Measurements from ENCODE around the gene GLUD2.

Gene GLUD2

GRCh38 chrX:121011254-121011653, 36.2 kb upstream of the GLUD2 start:
- no peak for TF ChIP-seq CTCF (conservative IDR thresholded peaks at IDR 0.05; ENCODE audit: control insufficient read depth, insufficient read depth, low read depth, low read length)
- no peak overlapping the region for H3K4me3 ChIP-seq (ENCODE audit: control insufficient read depth, low read depth, low read length)

GRCh38 chrX:121013897-121014455, 33.4 kb upstream of the GLUD2 start:
- no peak overlapping the region for H3K4me3 ChIP-seq (ENCODE audit: control insufficient read depth, low read depth, low read length)
- no peak for TF ChIP-seq CTCF (conservative IDR thresholded peaks at IDR 0.05; ENCODE audit: control insufficient read depth, insufficient read depth, low read depth, low read length)
- no peak for DNase-seq (ENCODE audit: low read depth)

More at GRCh38 chrX:121011254-121011653, 36.2 kb upstream of the GLUD2 start:
- no peak for DNase-seq (ENCODE audit: low read depth)

- DNase-seq (ENCODE audit: low read depth): no peak
- no peak overlapping the region for H3K4me3 ChIP-seq (ENCODE audit: control insufficient read depth, low read depth, low read length)
- TF ChIP-seq CTCF (conservative IDR thresholded peaks at IDR 0.05; ENCODE audit: control insufficient read depth, insufficient read depth, low read depth, low read length): no peak
Measured at GRCh38 chrX:121014826-121015225, 32.6 kb upstream of the GLUD2 start.

GRCh38 chrX:121028419-121028818, 19.0 kb upstream of the GLUD2 start:
- H3K4me3 ChIP-seq (ENCODE audit: control insufficient read depth, low read depth, low read length): no peak overlapping the region
- no peak for TF ChIP-seq CTCF (conservative IDR thresholded peaks at IDR 0.05; ENCODE audit: control insufficient read depth, insufficient read depth, low read depth, low read length)
- no peak for DNase-seq (ENCODE audit: low read depth)

GRCh38 chrX:121030083-121030482, 17.3 kb upstream of the GLUD2 start:
- no peak for DNase-seq (ENCODE audit: low read depth)
- TF ChIP-seq CTCF (conservative IDR thresholded peaks at IDR 0.05; ENCODE audit: control insufficient read depth, insufficient read depth, low read depth, low read length): no peak
- no peak overlapping the region for H3K4me3 ChIP-seq (ENCODE audit: control insufficient read depth, low read depth, low read length)

GRCh38 chrX:121032531-121032930, 14.9 kb upstream of the GLUD2 start:
- no peak overlapping the region for H3K4me3 ChIP-seq (ENCODE audit: control insufficient read depth, low read depth, low read length)
- TF ChIP-seq CTCF (conservative IDR thresholded peaks at IDR 0.05; ENCODE audit: control insufficient read depth, insufficient read depth, low read depth, low read length): no peak
- DNase-seq (ENCODE audit: low read depth): no peak

- no peak overlapping the region for H3K4me3 ChIP-seq (ENCODE audit: control insufficient read depth, low read depth, low read length)
- TF ChIP-seq CTCF (conservative IDR thresholded peaks at IDR 0.05; ENCODE audit: control insufficient read depth, insufficient read depth, low read depth, low read length): no peak
- DNase-seq (ENCODE audit: low read depth): no peak
Measured at GRCh38 chrX:121036137-121036536, 11.3 kb upstream of the GLUD2 start.

Data from fibroblast of mammary gland (primary cell).